HFFc6 (cell line): ENCODE measurements around the gene STRIP2. TPM values are rescaled to one million over a fixed set of nuclear protein-coding genes. Genes with fewer than 3 reads are reported as not detected.

Experiments
- DNase-seq: peaks from one replicate; pipeline ENCODE4 v3.0.0-alpha.2; 2018
- H3K27ac Mint-ChIP-seq: 2 replicates; pipeline ENCODE4 v1.8.0; 2020; ENCODE audit warnings: mild to moderate bottlenecking, mixed read lengths
- H3K27me3 Mint-ChIP-seq: 2 replicates; pipeline ENCODE4 v1.8.0; 2021; ENCODE audit warnings: mild to moderate bottlenecking, moderate library complexity, mixed read lengths; ENCODE audit not compliant: insufficient read depth
- H3K36me3 Mint-ChIP-seq: 2 replicates; pipeline ENCODE4 v1.8.0; 2021; ENCODE audit warnings: low read depth, mixed read lengths
- H3K4me1 Mint-ChIP-seq: 2 replicates; pipeline ENCODE4 v1.8.0; 2020; ENCODE audit warnings: low read depth, mixed read lengths
- H3K4me3 Mint-ChIP-seq: 2 replicates; pipeline ENCODE4 v1.8.0; 2020; ENCODE audit warnings: mild to moderate bottlenecking, moderate library complexity, mixed read lengths
- H3K9me3 Mint-ChIP-seq: 2 replicates; pipeline ENCODE4 v1.8.0; 2020; ENCODE audit warnings: mild to moderate bottlenecking, mixed read lengths
- total RNA-seq, 6 experiments: library from RNA; stranded (reverse); fragmentation: NEBNext Ultra II Directional; extraction: Animal tissue kit (Norgen Biotek cat#: 25700); gene quantifications; 2 replicates in 1 of 6; 3 replicates in 5 of 6; pipeline ENCODE4 v1.2.3, GENCODE V29; 2021
- TF ChIP-seq, protein P1 (sequence below): fragments of 200-600 bp; sonication (generic); IDR thresholded peaks from 2 replicates; pipeline ENCODE4 v1.5.0; 2021; ENCODE audit warnings: antibody characterized with exemption, mild to moderate bottlenecking

The STRIP2 gene
- total RNA-seq, 6 experiments from 2014 or later: 1.4 to 3.3 (median 2.2) TPM

- peaks cover 13% of the 10 kb centered on the region for H3K4me1 Mint-ChIP-seq
- H3K27me3 Mint-ChIP-seq: no peaks in the 10 kb centered on the region
- no peak overlapping the region for H3K4me3 Mint-ChIP-seq
- no peaks in the 10 kb centered on the region for H3K9me3 Mint-ChIP-seq
- no peak for DNase-seq
- H3K36me3 Mint-ChIP-seq: no peaks in the 10 kb centered on the region; the same call in 1 of the 2 replicates
- H3K27ac Mint-ChIP-seq: no peak overlapping the region
- TF ChIP-seq, protein P1, sequence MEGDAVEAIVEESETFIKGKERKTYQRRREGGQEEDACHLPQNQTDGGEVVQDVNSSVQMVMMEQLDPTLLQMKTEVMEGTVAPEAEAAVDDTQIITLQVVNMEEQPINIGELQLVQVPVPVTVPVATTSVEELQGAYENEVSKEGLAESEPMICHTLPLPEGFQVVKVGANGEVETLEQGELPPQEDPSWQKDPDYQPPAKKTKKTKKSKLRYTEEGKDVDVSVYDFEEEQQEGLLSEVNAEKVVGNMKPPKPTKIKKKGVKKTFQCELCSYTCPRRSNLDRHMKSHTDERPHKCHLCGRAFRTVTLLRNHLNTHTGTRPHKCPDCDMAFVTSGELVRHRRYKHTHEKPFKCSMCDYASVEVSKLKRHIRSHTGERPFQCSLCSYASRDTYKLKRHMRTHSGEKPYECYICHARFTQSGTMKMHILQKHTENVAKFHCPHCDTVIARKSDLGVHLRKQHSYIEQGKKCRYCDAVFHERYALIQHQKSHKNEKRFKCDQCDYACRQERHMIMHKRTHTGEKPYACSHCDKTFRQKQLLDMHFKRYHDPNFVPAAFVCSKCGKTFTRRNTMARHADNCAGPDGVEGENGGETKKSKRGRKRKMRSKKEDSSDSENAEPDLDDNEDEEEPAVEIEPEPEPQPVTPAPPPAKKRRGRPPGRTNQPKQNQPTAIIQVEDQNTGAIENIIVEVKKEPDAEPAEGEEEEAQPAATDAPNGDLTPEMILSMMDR: no peak
Observed at GRCh38 chr7:129388333-129389098, 45.7 kb upstream of the STRIP2 start.

GRCh38 chr7:129389829-129390228 lies 44.4 kb upstream of the STRIP2 start:
- TF ChIP-seq, protein P1: peak; percentile 32; the same call in 1 of the 2 replicates
- Mint-ChIP-seq H3K36me3 (no peaks in the 10 kb centered on the region; the same call in 1 of the 2 replicates), H3K9me3 (no peaks in the 10 kb centered on the region), H3K27ac (no peak overlapping the region), H3K27me3 (no peaks in the 10 kb centered on the region), H3K4me3 (no peak overlapping the region), H3K4me1 (peaks cover 10% of the 10 kb centered on the region)
- no peak for DNase-seq

GRCh38 chr7:129390314-129390713 lies 43.9 kb upstream of the STRIP2 start:
- Mint-ChIP-seq H3K4me1 (peaks cover 5% of the 10 kb centered on the region), H3K36me3 (no peaks in the 10 kb centered on the region; the same call in 1 of the 2 replicates), H3K27ac (no peak overlapping the region), H3K9me3 (no peaks in the 10 kb centered on the region), H3K4me3 (no peak overlapping the region), H3K27me3 (no peaks in the 10 kb centered on the region)
- no peak for DNase-seq
- TF ChIP-seq, protein P1: no peak

GRCh38 chr7:129391546-129392171 lies 42.6 kb upstream of the STRIP2 start:
- H3K27ac Mint-ChIP-seq: no peak overlapping the region
- H3K9me3 Mint-ChIP-seq: no peaks in the 10 kb centered on the region
- TF ChIP-seq, protein P1: no peak
- H3K4me1 Mint-ChIP-seq: no peaks in the 10 kb centered on the region
- DNase-seq: no peak
- no peaks in the 10 kb centered on the region; the same call in 1 of the 2 replicates for H3K36me3 Mint-ChIP-seq
- no peaks in the 10 kb centered on the region for H3K27me3 Mint-ChIP-seq
- H3K4me3 Mint-ChIP-seq: no peak overlapping the region

GRCh38 chr7:129393255-129393654 lies 41.0 kb upstream of the STRIP2 start:
- Mint-ChIP-seq H3K27ac (no peak overlapping the region), H3K4me3 (no peak overlapping the region), H3K27me3 (no peaks in the 10 kb centered on the region), H3K9me3 (no peaks in the 10 kb centered on the region), H3K4me1 (no peaks in the 10 kb centered on the region), H3K36me3 (no peaks in the 10 kb centered on the region; the same call in 1 of the 2 replicates)
- DNase-seq: no peak
- TF ChIP-seq, protein P1: no peak
